H1 (cell line): Measurements from ENCODE around the gene ADAMTS6. TPM values are rescaled to one million over a fixed set of nuclear protein-coding genes. Genes with fewer than 3 reads are reported as not detected.

Experiments
- CTCF ChIA-PET: fragments of 300-600 bp; sonication (Branson Sonifier 250); formaldehyde crosslinking; loops from one replicate; lab custom pipeline; 2021; ENCODE audit not compliant: partially characterized antibody; lab: Charles Lee
- POLR2A ChIA-PET: fragments of 300-600 bp; sonication (Branson Sonifier 250); formaldehyde crosslinking; loops from one replicate; lab custom pipeline; 2021; ENCODE audit warnings: inconsistent platforms; ENCODE audit not compliant: partially characterized antibody; lab: Charles Lee
- DNase-seq, 2 experiments: peaks; one replicate each; pipeline versions ENCODE4 v3.0.0 to v3.0.0-alpha.2; 2010 to 2022; ENCODE audit warnings: low spot score in 2 of 2, low read depth in 1 of 2, mixed read lengths in 1 of 2
- FAIRE-seq: peaks from 2 replicates; lab custom pipeline; 2011; peaks lifted over from hg19 to GRCh38; lab: Jason Lieb, UNC
- H2AFZ ChIP-seq: 2 replicates; pipeline ENCODE4 v1.8.1; 2012; ENCODE audit warnings: low read length, inconsistent platforms
- H2AK5ac ChIP-seq: 2 replicates; pipeline ENCODE4 v1.6.1; 2013; ENCODE audit warnings: low read depth, low read length
- H2BK120ac ChIP-seq: replicated peaks from 2 replicates; pipeline ENCODE3; 2013; ENCODE audit warnings: low read depth, low read length, inconsistent platforms
- H2BK12ac ChIP-seq: 2 replicates; pipeline ENCODE4 v1.6.1; 2013; ENCODE audit warnings: low read depth, low read length
- H2BK15ac ChIP-seq: 2 replicates; pipeline ENCODE4 v1.6.1; 2013; ENCODE audit warnings: low read length
- H2BK20ac ChIP-seq: 2 replicates; pipeline ENCODE4 v1.6.1; 2013; ENCODE audit warnings: low read length
- H2BK5ac ChIP-seq: 2 replicates; pipeline ENCODE4 v1.6.1; 2013; ENCODE audit warnings: low read depth, low read length
- H3K14ac ChIP-seq: 2 replicates; pipeline ENCODE4 v1.6.1; 2013; ENCODE audit warnings: inconsistent platforms; ENCODE audit not compliant: insufficient read length
- H3K18ac ChIP-seq: 2 replicates; pipeline ENCODE4 v1.6.1; 2013; ENCODE audit warnings: low read length; ENCODE audit errors: extremely low read depth
- H3K23ac ChIP-seq: 2 replicates; pipeline ENCODE4 v1.6.1; 2013; ENCODE audit warnings: inconsistent platforms; ENCODE audit not compliant: insufficient read length
- H3K23me2 ChIP-seq: 2 replicates; pipeline ENCODE4 v1.6.1; 2013; ENCODE audit warnings: low read depth, low read length
- H3K27ac ChIP-seq: 2 replicates; pipeline ENCODE4 v1.6.1; 2011; ENCODE audit warnings: low read depth, low read length, inconsistent platforms
- H3K27me3 ChIP-seq, 4 experiments: replicated peaks in 1 of 4; 1 replicate in 1 of 4; 2 replicates in 3 of 4; pipeline versions ENCODE4 v1.6.1 to v1.8.1; 2011 to 2013; ENCODE audit warnings: low read length in 3 of 4, mild to moderate bottlenecking in 3 of 4, inconsistent platforms in 2 of 4, mixed read lengths in 2 of 4, moderate library complexity in 1 of 4; ENCODE audit not compliant: control insufficient read depth in 3 of 4, insufficient read depth in 3 of 4; ENCODE audit errors: extremely low read depth in 1 of 4
- H3K36me3 ChIP-seq, 4 experiments: 2 replicates each; pipeline versions ENCODE4 v1.6.1 to v1.8.1; 2011 to 2013; ENCODE audit warnings: mild to moderate bottlenecking in 4 of 4, low read length in 3 of 4, moderate library complexity in 2 of 4, control low read depth in 1 of 4, inconsistent platforms in 1 of 4; ENCODE audit not compliant: insufficient read depth in 4 of 4, control insufficient read depth in 2 of 4
- H3K4ac ChIP-seq: replicated peaks from 2 replicates; pipeline ENCODE3; 2013; ENCODE audit warnings: low read length, low read depth, mixed read lengths, inconsistent platforms; ENCODE audit not compliant: insufficient read length
- H3K4me1 ChIP-seq, 4 experiments: replicated peaks in 1 of 4; 1 replicate in 1 of 4; 2 replicates in 3 of 4; pipeline versions ENCODE4 v1.6.1 to v1.8.1; 2011 to 2013; ENCODE audit warnings: low read length in 3 of 4, inconsistent platforms in 2 of 4, mixed read lengths in 1 of 4; ENCODE audit not compliant: insufficient read depth in 4 of 4, control insufficient read depth in 3 of 4
- H3K4me2 ChIP-seq, 2 experiments: 2 replicates each; pipeline versions ENCODE4 v1.6.1 to v1.8.1; 2011 to 2013; ENCODE audit warnings: low read depth in 2 of 2, low read length in 2 of 2, control low read depth in 1 of 2, inconsistent platforms in 1 of 2, mild to moderate bottlenecking in 1 of 2; ENCODE audit not compliant: insufficient read depth in 1 of 2
- H3K4me3 ChIP-seq, 4 experiments: fragments of 200-600, 300-600 bp in 1 of 4; sonication (generic), shearing (Covaris generic), sonication (Bioruptor Twin) in 1 of 4; 2 replicates each; pipeline versions ENCODE4 v1.5.1 to v1.8.1; 2011 to 2016; ENCODE audit warnings: low read length in 4 of 4, low read depth in 3 of 4, control low read depth in 2 of 4, inconsistent platforms in 2 of 4, mild to moderate bottlenecking in 2 of 4, mixed read lengths in 1 of 4, moderate library complexity in 1 of 4; ENCODE audit not compliant: insufficient read depth in 2 of 4; ENCODE audit errors: extremely low read depth in 1 of 4
- H3K56ac ChIP-seq: replicated peaks from 2 replicates; pipeline ENCODE3; 2013; ENCODE audit warnings: low read depth, mild to moderate bottlenecking, mixed read lengths, low read length, inconsistent platforms; ENCODE audit not compliant: insufficient read length
- H3K79me1 ChIP-seq: 2 replicates; pipeline ENCODE4 v1.6.1; 2013; ENCODE audit warnings: low read depth, low read length, control low read depth
- H3K79me2 ChIP-seq, 2 experiments: 2 replicates each; pipeline versions ENCODE4 v1.6.1 to v1.8.1; 2012 to 2013; ENCODE audit warnings: low read length in 2 of 2, mild to moderate bottlenecking in 2 of 2, inconsistent platforms in 1 of 2; ENCODE audit not compliant: insufficient read depth in 2 of 2, control insufficient read depth in 1 of 2
- H3K9ac ChIP-seq, 4 experiments: replicated peaks in 1 of 4; 1 replicate in 1 of 4; 2 replicates in 3 of 4; pipeline versions ENCODE4 v1.6.1 to v1.8.1; 2011 to 2013; ENCODE audit warnings: low read depth in 3 of 4, low read length in 3 of 4, control low read depth in 2 of 4, mild to moderate bottlenecking in 2 of 4, moderate library complexity in 2 of 4, inconsistent platforms in 1 of 4; ENCODE audit errors: extremely low read depth in 1 of 4
- H3K9me3 ChIP-seq, 2 experiments: 2 replicates each; pipeline versions ENCODE4 v1.6.1 to v1.8.1; 2012 to 2013; ENCODE audit warnings: mild to moderate bottlenecking in 2 of 2, moderate library complexity in 2 of 2, control low read depth in 1 of 2, inconsistent platforms in 1 of 2, low read depth in 1 of 2, low read length in 1 of 2, mixed read lengths in 1 of 2; ENCODE audit not compliant: insufficient read depth in 2 of 2
- H4K20me1 ChIP-seq, 2 experiments: replicated peaks in 1 of 2; 2 replicates each; pipeline versions ENCODE3 to v1.8.1; 2011 to 2013; ENCODE audit warnings: inconsistent platforms in 2 of 2, low read length in 2 of 2, mild to moderate bottlenecking in 1 of 2; ENCODE audit not compliant: insufficient read depth in 2 of 2, control insufficient read depth in 1 of 2
- H4K5ac ChIP-seq: 2 replicates; pipeline ENCODE4 v1.6.1; 2013; ENCODE audit warnings: low read length, low read depth, mixed read lengths, inconsistent platforms; ENCODE audit not compliant: insufficient read length
- H4K8ac ChIP-seq: 2 replicates; pipeline ENCODE4 v1.8.0; 2013; ENCODE audit warnings: mild to moderate bottlenecking, moderate library complexity, low read length, inconsistent platforms; ENCODE audit not compliant: insufficient read depth; ENCODE audit errors: extremely low read depth
- H4K91ac ChIP-seq: replicated peaks from 2 replicates; pipeline ENCODE3; 2013; ENCODE audit warnings: low read length, mixed read lengths, inconsistent platforms; ENCODE audit not compliant: insufficient read length
- WGBS, 2 experiments: shearing (Covaris generic) in 1 of 2; methylation state at CpG; one replicate each; pipeline versions ENCODE4 v1.1.6 to v1.1.7; 2013 to 2015; ENCODE audit warnings: low lambda C conversion rate in 2 of 2, mixed read lengths in 2 of 2, inconsistent platforms in 1 of 2, low coverage in 1 of 2, missing lambda C conversion rate in 1 of 2; ENCODE audit not compliant: insufficient replicate concordance in 2 of 2, insufficient coverage in 1 of 2, insufficient read length in 1 of 2; ENCODE audit errors: extremely low coverage in 1 of 2, missing lambda C conversion rate in 1 of 2; 5-methylcytosine and 5-hydroxymethylcytosine counted together
- polyA plus RNA-seq, 7 experiments: library from polyadenylated mRNA; depleted of rRNA in 3 of 7; stranded (reverse) in 5 of 7; unstranded in 2 of 7; fragments of >200 nt in 5 of 7; fragments of 200-250 nt in 2 of 7; gene quantifications; 1 replicate in 5 of 7; 2 replicates in 1 of 7; 4 replicates in 1 of 7; pipeline versions ENCODE4 v1.2.1 to v1.2.3, GENCODE V29; 2011 to 2013; ENCODE audit warnings: missing spikeins in 2 of 7, mixed read lengths in 2 of 7
- total RNA-seq: library from RNA; stranded (reverse); fragmentation: NEBNext Ultra II Directional; extraction: Animal tissue kit (Norgen Biotek cat#: 25700); gene quantifications from 2 replicates; pipeline ENCODE4 v1.2.1, GENCODE V29; 2021

ADAMTS6 gene
- total and polyA plus RNA-seq, 2 of the 8 experiments (the other 6 are each of a cell fraction or from before 2014, with no cell fraction given): 0.74 to 2.4 TPM

DNA sequence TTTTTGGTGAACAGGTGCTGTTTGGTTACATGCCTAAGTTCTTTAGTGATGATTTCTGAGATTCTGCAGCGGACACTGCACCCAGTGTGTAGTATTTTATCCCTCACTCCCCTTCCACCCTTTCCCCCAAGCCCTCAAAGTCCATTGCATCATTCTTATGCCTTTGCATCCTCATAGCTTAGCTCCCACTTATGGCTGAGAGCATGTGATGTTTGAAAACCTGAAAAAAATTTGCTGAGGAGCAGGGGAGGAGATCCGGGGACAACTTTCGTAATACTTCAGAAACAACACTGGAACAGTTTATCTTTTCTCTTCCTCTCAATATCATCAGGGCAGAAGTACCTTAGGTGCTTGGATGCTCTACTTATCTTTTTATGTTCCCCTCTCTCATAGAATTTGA lies 226.4 kb downstream of the ADAMTS6 start:
- Histone ChIP-seq H2BK20ac (no peak overlapping the region), H4K20me1 (no peaks in the 10 kb centered on the region), H3K27me3 (no peaks in the 10 kb centered on the region), H3K36me3 (no peaks in the 10 kb centered on the region), H2AFZ (no peak overlapping the region), H3K4me1 (no peaks in the 10 kb centered on the region), H4K5ac (no peak overlapping the region), H3K9ac (no peak overlapping the region), H3K4me2 (no peak overlapping the region), H4K91ac (no peak overlapping the region), H2BK12ac (no peak overlapping the region), H3K9me3 (no peaks in the 10 kb centered on the region), H3K79me1 (no peaks in the 10 kb centered on the region), H3K56ac (no peak overlapping the region), H3K14ac (no peak overlapping the region), H3K23ac (no peak overlapping the region), H3K79me2 (no peaks in the 10 kb centered on the region), H3K4me3 (no peak overlapping the region), H3K27ac (no peak overlapping the region), H2AK5ac (no peak overlapping the region), H3K23me2 (no peaks in the 10 kb centered on the region), H3K18ac (no peak overlapping the region), H2BK15ac (no peak overlapping the region), H2BK120ac (no peak overlapping the region), H2BK5ac (no peak overlapping the region), H4K8ac (no peak overlapping the region), H3K4ac (no peak overlapping the region)
- 96% methylated on average over 3 of the region's 3 CpGs; no CpG with 5 or more reads in 1 of the 2 experiments for WGBS, 2 experiments
- DNase-seq (no peak), FAIRE-seq (no peak)
- ChIA-PET POLR2A (no interaction called here), CTCF (interaction anchor here (1.1 to 1.5 kb wide), 3 partner anchors 10 to 37 kb away, joined by 3 read pairs; no protein-coding TSS in a partner anchor)
